ENCODE results near the gene TADA2B. TPM values are rescaled to one million over a fixed set of nuclear protein-coding genes. Genes with fewer than 3 reads are reported as not detected.
A peak's percentile ranks its signal among the peaks of the same experiment; 100 is the strongest.

TADA2B gene
- total and polyA plus RNA-seq, 3 donors from 2014 or later: 34.5 to 47.6 (median 42.2) TPM

- Histone ChIP-seq H3K4me3 (no peak overlapping the region), H3K4me1 (no peaks in the 10 kb centered on the region), H3K36me3 (ENCODE audit: low read depth, missing control alignments) (peaks cover 5% of the 10 kb centered on the region), H3K27me3 (no peaks in the 10 kb centered on the region), H3K9me3 (no peaks in the 10 kb centered on the region), H3K27ac (no peak overlapping the region)
- 92 to 95% methylated on average over 16 to 18 of the region's 18 CpGs for WGBS, 2 donors
- intact Hi-C loops (cut with DNase I; ENCODE audit: low total_unique reads): no loop called here
- TF ChIP-seq POLR2A (IDR thresholded peaks at IDR 0.05) (no peak), CTCF (IDR thresholded peaks at IDR 0.05) (no peak)
- DNase-seq: no peak
These were observed 42.6 kb upstream of the TADA2B start for GRCh38 chr4:7000421-7001176.

- 82 to 93% methylated on average over 7 of the region's 7 CpGs for WGBS, 2 donors
- Histone ChIP-seq H3K36me3 (ENCODE audit: low read depth, missing control alignments) (peaks cover 5% of the 10 kb centered on the region), H3K4me3 (no peak overlapping the region), H3K27ac (no peak overlapping the region), H3K27me3 (no peaks in the 10 kb centered on the region), H3K9me3 (no peaks in the 10 kb centered on the region), H3K4me1 (no peaks in the 10 kb centered on the region)
- intact Hi-C loops (cut with DNase I; ENCODE audit: low total_unique reads): no loop called here
- TF ChIP-seq CTCF (IDR thresholded peaks at IDR 0.05) (no peak), POLR2A (IDR thresholded peaks at IDR 0.05) (no peak)
- peak; percentile 7 for DNase-seq
These were observed 41.9 kb upstream of the TADA2B start for GRCh38 chr4:7001271-7001670.

GRCh38 chr4:7002336-7002735, 40.8 kb upstream of the TADA2B start:
- Histone ChIP-seq H3K4me3 (no peak overlapping the region), H3K27me3 (no peaks in the 10 kb centered on the region), H3K9me3 (no peaks in the 10 kb centered on the region), H3K27ac (no peak overlapping the region), H3K36me3 (ENCODE audit: low read depth, missing control alignments) (peaks cover 5% of the 10 kb centered on the region), H3K4me1 (no peaks in the 10 kb centered on the region)
- no peak for DNase-seq
- no peak for TF ChIP-seq POLR2A (IDR thresholded peaks at IDR 0.05)
- TF ChIP-seq CTCF (IDR thresholded peaks at IDR 0.05): no peak
- intact Hi-C loops (cut with DNase I; ENCODE audit: low total_unique reads): no loop called here
- 90 to 91% methylated on average over 7 of the region's 7 CpGs for WGBS, 2 donors

- H3K4me3 ChIP-seq: no peak overlapping the region
- H3K9me3 ChIP-seq: no peaks in the 10 kb centered on the region
- peaks cover 5% of the 10 kb centered on the region for H3K36me3 ChIP-seq (ENCODE audit: low read depth, missing control alignments)
- no peaks in the 10 kb centered on the region for H3K4me1 ChIP-seq
- no peak overlapping the region for H3K27ac ChIP-seq
- DNase-seq: no peak
- WGBS, 2 donors: 80 to 82% methylated on average over 10 to 11 of the region's 11 CpGs
- intact Hi-C loops (cut with DNase I; ENCODE audit: low total_unique reads): no loop called here
- H3K27me3 ChIP-seq: no peaks in the 10 kb centered on the region
- no peak for TF ChIP-seq CTCF (IDR thresholded peaks at IDR 0.05)
- no peak for TF ChIP-seq POLR2A (IDR thresholded peaks at IDR 0.05)
These were observed 39.8 kb upstream of the TADA2B start for GRCh38 chr4:7003176-7003878.

Data from testis (tissue), 3 donors.